ENCODE data around the gene PRAF2.

The PRAF2 gene, protein sequence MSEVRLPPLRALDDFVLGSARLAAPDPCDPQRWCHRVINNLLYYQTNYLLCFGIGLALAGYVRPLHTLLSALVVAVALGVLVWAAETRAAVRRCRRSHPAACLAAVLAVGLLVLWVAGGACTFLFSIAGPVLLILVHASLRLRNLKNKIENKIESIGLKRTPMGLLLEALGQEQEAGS

DNA sequence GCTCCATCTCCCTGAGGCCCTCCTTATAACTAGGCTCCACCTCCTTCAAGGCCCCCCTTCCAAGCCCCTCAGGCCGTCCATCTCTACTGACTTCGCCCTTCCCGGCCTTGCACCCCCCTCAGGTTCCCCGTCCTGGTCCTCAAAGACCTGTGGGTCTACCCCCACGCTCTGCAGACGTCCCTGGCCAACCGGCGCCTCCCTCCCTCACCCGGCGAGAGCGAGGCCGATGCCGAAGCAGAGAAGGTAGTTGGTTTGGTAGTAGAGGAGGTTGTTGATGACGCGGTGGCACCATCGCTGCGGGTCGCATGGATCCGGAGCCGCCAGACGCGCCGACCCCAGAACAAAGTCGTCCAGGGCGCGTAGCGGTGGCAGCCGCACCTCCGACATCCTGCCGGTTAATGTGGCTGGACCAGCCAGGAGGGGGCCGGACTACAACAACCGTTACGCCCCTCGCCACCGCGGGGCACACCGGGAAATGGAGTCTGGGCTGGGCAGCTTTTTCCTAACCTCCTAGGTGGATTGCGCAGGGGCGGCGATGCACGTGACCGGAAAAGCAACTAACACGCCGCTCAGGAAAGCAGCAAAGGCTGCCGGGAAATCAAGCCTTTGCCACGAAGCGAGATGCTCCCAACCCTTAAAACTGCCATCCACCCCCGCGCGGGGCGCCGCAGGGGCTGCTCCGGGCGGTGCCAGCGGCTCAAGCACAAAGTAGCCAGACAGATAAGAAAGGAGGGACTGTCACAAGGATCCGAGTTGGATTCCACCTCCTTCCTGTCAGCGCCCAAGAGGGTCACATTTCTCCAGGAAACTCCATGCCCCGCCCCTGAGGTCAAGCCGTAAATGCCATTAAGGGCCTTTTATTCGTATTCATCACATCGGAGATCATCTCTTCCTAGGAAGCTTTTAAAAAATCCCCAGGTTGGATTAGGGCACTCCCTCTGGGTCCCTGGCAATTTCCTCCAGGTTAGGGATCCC, at the start of gene PRAF2:
TSS of gene PRAF2 (minus strand) at position 402 of the 975 bp plus-strand sequence. CDS start at position 387, 15 bp downstream.
- no peaks in the 10 kb centered on the region for H3K9me3 ChIP-seq (ENCODE audit: control insufficient read depth, insufficient read depth, low read length)
- no peak within 1 kb of the TSS for H3K27ac ChIP-seq (ENCODE audit: low read length)
- no CpG with 5 or more reads among the region's 61 CpGs for whole genome bisulfite sequencing (ENCODE audit: insufficient coverage, insufficient read length)
- no peaks in the 10 kb centered on the region for H3K27me3 ChIP-seq (ENCODE audit: control insufficient read depth, insufficient read depth, low read length)
- no peaks in the 10 kb centered on the region; the same call in 1 of the 2 replicates for H3K36me3 ChIP-seq (ENCODE audit: control insufficient read depth, insufficient read depth, low read length)
- no peaks in the 10 kb centered on the region for H3K4me1 ChIP-seq (ENCODE audit: control insufficient read depth, insufficient read depth, low read length)
- peak; percentile 61 for DNase-seq (ENCODE audit: low read depth, low spot score)
- H3K4me3 ChIP-seq (ENCODE audit: low read length): peak within 1 kb of the TSS; percentile 95

DNA sequence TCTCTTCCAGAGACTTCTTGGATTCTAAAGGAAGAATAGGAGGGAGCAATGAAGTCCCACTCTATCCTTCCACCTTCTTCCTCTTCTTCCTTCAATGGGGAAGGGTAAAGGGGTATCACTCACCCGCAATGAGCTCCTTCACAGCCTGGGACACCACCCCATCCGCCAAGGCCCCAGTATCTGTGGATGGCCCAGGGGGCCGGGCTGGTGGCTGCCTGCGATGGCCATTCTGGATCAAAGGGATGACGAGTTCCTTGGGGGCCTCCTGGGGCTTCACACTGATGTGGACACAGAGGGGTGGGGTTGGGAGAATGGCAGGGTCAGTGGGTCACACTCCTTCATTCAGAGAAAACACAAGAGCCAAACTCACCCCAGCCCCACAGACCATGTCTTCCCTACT, 48.7 kb upstream of the PRAF2 start:
- no peak for DNase-seq (ENCODE audit: low read depth, low spot score)
- Histone ChIP-seq H3K4me1 (ENCODE audit: control insufficient read depth, insufficient read depth, low read length) (no peaks in the 10 kb centered on the region), H3K27me3 (ENCODE audit: control insufficient read depth, insufficient read depth, low read length) (no peaks in the 10 kb centered on the region), H3K4me3 (ENCODE audit: low read length) (no peak overlapping the region), H3K36me3 (ENCODE audit: control insufficient read depth, insufficient read depth, low read length) (no peaks in the 10 kb centered on the region), H3K9me3 (ENCODE audit: control insufficient read depth, insufficient read depth, low read length) (no peaks in the 10 kb centered on the region), H3K27ac (ENCODE audit: low read length) (no peak overlapping the region)
- no CpG with 5 or more reads among the region's 5 CpGs for WGBS (ENCODE audit: insufficient coverage, insufficient read length)

DNA sequence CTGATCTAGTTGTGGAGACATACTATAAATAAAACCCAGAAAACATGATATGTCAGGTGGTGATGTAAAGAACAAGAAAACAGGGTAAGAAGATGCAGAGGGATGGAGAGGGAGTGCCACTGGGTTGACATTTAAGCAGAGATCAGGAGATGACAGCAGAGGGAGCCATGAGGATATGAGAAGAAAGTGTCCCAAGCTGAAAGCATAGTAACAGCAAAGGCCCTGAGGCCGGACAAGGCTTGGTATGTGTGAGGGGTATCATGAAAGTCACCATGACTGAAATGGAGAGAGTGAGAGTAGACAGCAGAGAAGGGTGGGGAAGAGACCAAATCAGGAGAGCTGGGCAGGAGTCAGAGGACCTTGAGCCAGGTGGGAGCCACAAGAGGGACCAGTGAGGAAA, 46.3 kb upstream of the PRAF2 start:
- WGBS (ENCODE audit: insufficient coverage, insufficient read length): no CpG with 5 or more reads among the region's 1 CpG
- no peaks in the 10 kb centered on the region; the same call in 1 of the 2 replicates for H3K36me3 ChIP-seq (ENCODE audit: control insufficient read depth, insufficient read depth, low read length)
- no peaks in the 10 kb centered on the region for H3K27me3 ChIP-seq (ENCODE audit: control insufficient read depth, insufficient read depth, low read length)
- no peak overlapping the region for H3K4me3 ChIP-seq (ENCODE audit: low read length)
- H3K4me1 ChIP-seq (ENCODE audit: control insufficient read depth, insufficient read depth, low read length): no peaks in the 10 kb centered on the region
- H3K27ac ChIP-seq (ENCODE audit: low read length): no peak overlapping the region
- H3K9me3 ChIP-seq (ENCODE audit: control insufficient read depth, insufficient read depth, low read length): no peaks in the 10 kb centered on the region
- no peak for DNase-seq (ENCODE audit: low read depth, low spot score)

DNA sequence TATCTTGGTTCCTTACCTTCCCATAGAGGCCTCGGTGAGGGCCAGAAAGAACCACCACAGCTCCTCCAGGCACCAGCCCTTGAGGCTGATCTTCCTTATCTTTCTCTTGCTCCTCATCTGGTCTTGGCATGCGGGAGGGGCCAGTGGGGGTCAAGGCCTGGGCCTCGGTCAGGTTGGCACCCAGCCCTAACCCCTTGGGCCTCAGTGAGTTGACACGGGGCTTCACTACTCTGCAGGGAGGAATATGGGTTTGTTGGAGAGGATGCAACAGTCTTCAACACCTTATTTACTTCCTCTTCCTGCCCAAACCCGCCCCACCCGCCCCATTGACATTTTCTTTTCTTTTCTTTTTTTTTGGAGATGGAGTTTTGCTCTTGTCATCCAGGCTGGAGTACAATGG, 43.8 kb upstream of the PRAF2 start:
- Histone ChIP-seq H3K9me3 (ENCODE audit: control insufficient read depth, insufficient read depth, low read length) (no peaks in the 10 kb centered on the region), H3K4me1 (ENCODE audit: control insufficient read depth, insufficient read depth, low read length) (no peaks in the 10 kb centered on the region), H3K27me3 (ENCODE audit: control insufficient read depth, insufficient read depth, low read length) (no peaks in the 10 kb centered on the region), H3K36me3 (ENCODE audit: control insufficient read depth, insufficient read depth, low read length) (peaks cover 4% of the 10 kb centered on the region; the same call in 1 of the 2 replicates), H3K27ac (ENCODE audit: low read length) (no peak overlapping the region), H3K4me3 (ENCODE audit: low read length) (no peak overlapping the region)
- WGBS (ENCODE audit: insufficient coverage, insufficient read length): no CpG with 5 or more reads among the region's 6 CpGs
- no peak for DNase-seq (ENCODE audit: low read depth, low spot score)

DNA sequence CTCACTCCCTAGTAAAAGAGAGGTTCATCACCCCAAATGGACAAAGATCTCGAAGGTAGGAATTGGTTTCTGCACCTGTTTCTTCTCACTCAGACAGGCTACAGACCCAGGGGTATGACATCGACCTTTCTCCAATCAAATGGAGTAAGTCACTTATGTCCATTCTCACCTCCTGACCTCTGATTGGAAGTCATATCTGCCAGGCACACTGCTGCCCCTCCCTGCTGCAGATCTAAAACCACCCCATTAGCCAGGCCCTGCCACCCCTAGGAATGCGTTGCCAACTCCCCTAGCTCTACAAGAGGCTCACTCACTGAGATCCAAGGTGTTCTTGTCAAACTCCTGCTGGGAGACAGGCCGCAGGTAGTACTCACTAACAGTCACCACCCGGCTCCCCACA, 42.9 kb upstream of the PRAF2 start:
- WGBS (ENCODE audit: insufficient coverage, insufficient read length): no CpG with 5 or more reads among the region's 5 CpGs
- H3K27me3 ChIP-seq (ENCODE audit: control insufficient read depth, insufficient read depth, low read length): no peaks in the 10 kb centered on the region
- peaks cover 4% of the 10 kb centered on the region; the same call in 1 of the 2 replicates for H3K36me3 ChIP-seq (ENCODE audit: control insufficient read depth, insufficient read depth, low read length)
- H3K27ac ChIP-seq (ENCODE audit: low read length): no peak overlapping the region
- no peak overlapping the region for H3K4me3 ChIP-seq (ENCODE audit: low read length)
- H3K9me3 ChIP-seq (ENCODE audit: control insufficient read depth, insufficient read depth, low read length): no peaks in the 10 kb centered on the region
- H3K4me1 ChIP-seq (ENCODE audit: control insufficient read depth, insufficient read depth, low read length): no peaks in the 10 kb centered on the region
- no peak for DNase-seq (ENCODE audit: low read depth, low spot score)

DNA sequence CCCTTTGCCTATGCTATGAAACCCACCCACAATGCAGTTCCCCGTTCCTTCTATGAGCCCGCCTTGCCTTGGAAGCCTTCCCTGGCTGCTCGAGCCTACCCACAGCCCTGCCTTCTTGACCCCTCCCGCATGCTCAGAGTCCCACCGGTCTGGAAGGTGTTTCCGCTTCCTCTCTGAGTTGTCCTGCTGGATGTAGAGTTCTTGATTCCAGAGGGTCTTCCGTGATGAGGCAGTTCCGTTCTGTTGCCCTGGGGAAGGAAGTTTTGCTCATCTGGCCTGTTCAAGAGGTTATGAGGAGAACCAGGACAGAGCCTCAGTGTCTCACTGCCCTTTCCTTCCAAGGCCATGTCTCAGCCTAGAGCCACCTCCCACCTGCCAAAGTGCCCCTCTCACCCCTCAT, 42.3 kb upstream of the PRAF2 start:
- H3K36me3 ChIP-seq (ENCODE audit: control insufficient read depth, insufficient read depth, low read length): peaks cover 4% of the 10 kb centered on the region; the same call in 1 of the 2 replicates
- no peaks in the 10 kb centered on the region for H3K27me3 ChIP-seq (ENCODE audit: control insufficient read depth, insufficient read depth, low read length)
- WGBS (ENCODE audit: insufficient coverage, insufficient read length): no CpG with 5 or more reads among the region's 8 CpGs
- no peaks in the 10 kb centered on the region for H3K9me3 ChIP-seq (ENCODE audit: control insufficient read depth, insufficient read depth, low read length)
- no peak overlapping the region for H3K4me3 ChIP-seq (ENCODE audit: low read length)
- DNase-seq (ENCODE audit: low read depth, low spot score): no peak
- no peak overlapping the region for H3K27ac ChIP-seq (ENCODE audit: low read length)
- H3K4me1 ChIP-seq (ENCODE audit: control insufficient read depth, insufficient read depth, low read length): no peaks in the 10 kb centered on the region

DNA sequence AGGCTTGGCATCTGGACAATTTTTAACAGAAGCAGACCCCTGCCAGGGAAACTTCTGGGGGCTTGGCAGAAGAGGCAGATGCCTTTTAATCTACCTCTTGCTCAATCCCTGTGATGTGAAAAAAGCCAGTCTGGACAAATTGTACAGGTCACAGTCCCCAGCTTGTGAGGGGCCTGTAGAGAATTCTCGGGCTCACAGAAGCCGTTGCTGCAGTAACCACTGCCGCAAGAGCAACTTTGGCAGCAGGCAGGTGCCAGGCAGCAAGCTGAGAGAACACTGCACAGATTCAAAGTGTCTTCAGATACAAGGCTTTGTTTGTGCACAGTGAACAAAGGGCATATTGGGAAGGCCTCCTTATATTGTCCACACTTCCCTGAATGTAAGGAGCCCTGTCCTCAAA, 38.0 kb upstream of the PRAF2 start:
- Histone ChIP-seq H3K4me1 (ENCODE audit: control insufficient read depth, insufficient read depth, low read length) (no peaks in the 10 kb centered on the region), H3K9me3 (ENCODE audit: control insufficient read depth, insufficient read depth, low read length) (no peaks in the 10 kb centered on the region), H3K4me3 (ENCODE audit: low read length) (no peak overlapping the region), H3K36me3 (ENCODE audit: control insufficient read depth, insufficient read depth, low read length) (peaks cover 4% of the 10 kb centered on the region; the same call in 1 of the 2 replicates), H3K27me3 (ENCODE audit: control insufficient read depth, insufficient read depth, low read length) (no peaks in the 10 kb centered on the region), H3K27ac (ENCODE audit: low read length) (no peak overlapping the region)
- DNase-seq (ENCODE audit: low read depth, low spot score): no peak
- no CpG with 5 or more reads among the region's 3 CpGs for WGBS (ENCODE audit: insufficient coverage, insufficient read length)

DNA sequence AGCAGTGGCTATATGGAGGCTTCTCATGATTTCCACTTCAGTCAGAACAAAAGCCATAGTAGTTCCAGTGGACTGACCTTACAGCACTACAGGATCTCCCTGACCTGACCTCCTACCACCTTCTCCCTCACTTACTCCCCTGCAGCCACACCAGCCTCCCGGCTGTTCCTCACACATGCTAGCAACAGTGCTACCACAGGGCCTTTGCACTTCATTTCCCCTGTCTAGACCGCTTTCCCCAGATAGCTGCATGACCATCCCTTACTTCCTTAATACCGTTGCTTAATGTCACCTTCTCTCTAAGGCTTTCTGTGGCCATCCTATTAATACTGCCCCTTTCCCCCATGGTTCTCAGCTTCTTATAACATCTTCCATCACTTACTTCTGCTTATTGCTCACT, 36.6 kb upstream of the PRAF2 start:
- no peak for DNase-seq (ENCODE audit: low read depth, low spot score)
- Histone ChIP-seq H3K4me3 (ENCODE audit: low read length) (no peak overlapping the region), H3K36me3 (ENCODE audit: control insufficient read depth, insufficient read depth, low read length) (peaks cover 4% of the 10 kb centered on the region; the same call in 1 of the 2 replicates), H3K27me3 (ENCODE audit: control insufficient read depth, insufficient read depth, low read length) (no peaks in the 10 kb centered on the region), H3K9me3 (ENCODE audit: control insufficient read depth, insufficient read depth, low read length) (no peaks in the 10 kb centered on the region), H3K27ac (ENCODE audit: low read length) (no peak overlapping the region), H3K4me1 (ENCODE audit: control insufficient read depth, insufficient read depth, low read length) (no peaks in the 10 kb centered on the region)
- WGBS (ENCODE audit: insufficient coverage, insufficient read length): no CpG with 5 or more reads among the region's 3 CpGs

DNA sequence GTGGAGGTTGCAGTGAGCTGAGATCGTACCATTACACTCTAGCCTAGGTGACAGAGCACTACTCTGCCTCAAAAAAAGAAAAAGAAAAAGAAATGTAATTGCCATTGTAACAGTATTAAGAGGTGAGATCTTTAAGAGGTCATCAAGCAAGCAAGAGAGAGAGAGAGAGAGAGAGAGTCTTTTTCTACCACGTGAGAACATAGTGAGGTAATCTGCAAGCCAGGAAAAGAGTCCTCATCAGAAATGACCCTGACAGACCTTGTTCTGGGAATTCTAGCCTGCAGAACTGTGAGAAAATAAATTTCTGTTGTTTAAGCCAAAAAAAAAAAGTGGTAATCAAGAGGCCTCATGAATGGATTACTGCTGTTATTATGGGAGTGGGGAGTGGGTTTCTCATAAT, 34.8 kb upstream of the PRAF2 start:
- no peak overlapping the region for H3K27ac ChIP-seq (ENCODE audit: low read length)
- no CpG with 5 or more reads among the region's 2 CpGs for WGBS (ENCODE audit: insufficient coverage, insufficient read length)

DNA sequence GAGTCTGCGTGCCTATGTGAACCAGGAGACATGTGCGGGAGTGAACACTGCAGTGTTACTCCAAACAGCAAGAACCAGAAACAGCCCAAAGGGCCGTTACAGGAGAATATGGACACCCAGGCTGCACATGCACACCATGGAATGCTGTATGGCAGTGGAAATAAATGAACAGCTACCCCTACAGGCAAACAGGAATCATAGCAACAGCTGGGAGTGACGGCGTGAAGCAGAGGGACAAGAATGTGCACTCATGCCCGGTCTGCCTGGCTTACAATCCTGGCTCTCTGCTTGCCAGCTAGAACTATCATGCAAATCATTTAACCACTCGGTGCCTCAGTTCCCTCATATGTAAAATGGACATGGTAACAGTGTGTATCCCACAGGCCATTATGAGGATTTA, 33.1 kb upstream of the PRAF2 start:
- H3K9me3 ChIP-seq (ENCODE audit: control insufficient read depth, insufficient read depth, low read length): no peaks in the 10 kb centered on the region
- no CpG with 5 or more reads among the region's 7 CpGs for WGBS (ENCODE audit: insufficient coverage, insufficient read length)
- H3K27ac ChIP-seq (ENCODE audit: low read length): no peak overlapping the region
- no peaks in the 10 kb centered on the region for H3K4me1 ChIP-seq (ENCODE audit: control insufficient read depth, insufficient read depth, low read length)
- no peak overlapping the region for H3K4me3 ChIP-seq (ENCODE audit: low read length)
- H3K36me3 ChIP-seq (ENCODE audit: control insufficient read depth, insufficient read depth, low read length): no peaks in the 10 kb centered on the region
- no peaks in the 10 kb centered on the region for H3K27me3 ChIP-seq (ENCODE audit: control insufficient read depth, insufficient read depth, low read length)
- no peak for DNase-seq (ENCODE audit: low read depth, low spot score)

More for the DNA sequence above, 34.8 kb upstream of the PRAF2 start:
- no peaks in the 10 kb centered on the region for H3K4me1 ChIP-seq (ENCODE audit: control insufficient read depth, insufficient read depth, low read length)
- H3K36me3 ChIP-seq (ENCODE audit: control insufficient read depth, insufficient read depth, low read length): peaks cover 3% of the 10 kb centered on the region; the same call in 1 of the 2 replicates
- no peak overlapping the region for H3K4me3 ChIP-seq (ENCODE audit: low read length)
- H3K27me3 ChIP-seq (ENCODE audit: control insufficient read depth, insufficient read depth, low read length): no peaks in the 10 kb centered on the region
- no peaks in the 10 kb centered on the region for H3K9me3 ChIP-seq (ENCODE audit: control insufficient read depth, insufficient read depth, low read length)
- no peak for DNase-seq (ENCODE audit: low read depth, low spot score)
